Activated CD4-positive, alpha-beta memory T cell treated with anti-CD3 and anti-CD28 coated beads for 36 hours (primary cell): Measurements from ENCODE around the gene TSPAN10. TPM values are rescaled to one million over a fixed set of nuclear protein-coding genes. Genes with fewer than 3 reads are reported as not detected.

ENCODE experiments used
- CTCF ChIA-PET: fragments of 350-600 bp; sonication (Branson Sonifier 250); formaldehyde crosslinking; loops from one replicate; lab custom pipeline; 2021; ENCODE audit warnings: antibody characterized with exemption, inconsistent platforms; lab: Charles Lee
- POLR2A ChIA-PET: fragments of 350-600 bp; sonication (Branson Sonifier 250); formaldehyde crosslinking; loops from one replicate; lab custom pipeline; 2021; ENCODE audit warnings: antibody characterized with exemption; lab: Charles Lee
- DNase-seq: peaks from one replicate; pipeline ENCODE4 v3.0.0-alpha.2; 2020
- H3K27ac Mint-ChIP-seq: one replicate; pipeline ENCODE4 v1.8.0; 2021; ENCODE audit warnings: mixed read lengths
- H3K27me3 Mint-ChIP-seq: one replicate; pipeline ENCODE4 v1.8.0; 2021; ENCODE audit warnings: mixed read lengths
- H3K36me3 Mint-ChIP-seq: one replicate; pipeline ENCODE4 v1.8.0; 2021; ENCODE audit warnings: mixed read lengths
- H3K4me1 Mint-ChIP-seq: one replicate; pipeline ENCODE4 v1.8.0; 2021; ENCODE audit warnings: low read depth, mixed read lengths
- H3K4me3 Mint-ChIP-seq: one replicate; pipeline ENCODE4 v1.8.0; 2021; ENCODE audit warnings: mild to moderate bottlenecking, mixed read lengths
- H3K9me3 Mint-ChIP-seq: one replicate; pipeline ENCODE4 v1.8.0; 2021; ENCODE audit warnings: mixed read lengths
- intact Hi-C: fragments of 100-400 bp; cut with micrococcal nuclease; formaldehyde crosslinking; loops from one replicate; pipeline ENCODE4 v1.15.1; 2023
- total RNA-seq, 2 experiments: library from RNA; stranded (reverse); gene quantifications; one replicate each; pipeline ENCODE4 v1.2.3, GENCODE V29; 2021

TSPAN10 gene
- total RNA-seq, 2 experiments from 2014 or later: 0.36 to 0.45 TPM

- Mint-ChIP-seq H3K27ac (no peak overlapping the region), H3K9me3 (no peaks in the 10 kb centered on the region), H3K4me1 (peaks cover 19% of the 10 kb centered on the region), H3K4me3 (no peak overlapping the region), H3K36me3 (peaks cover 3% of the 10 kb centered on the region), H3K27me3 (no peaks in the 10 kb centered on the region)
- POLR2A ChIA-PET: no interaction called here
- CTCF ChIA-PET: no interaction called here
- no peak for DNase-seq
- intact Hi-C loops: no loop called here
These were observed 1.7 kb downstream of the TSPAN10 start for GRCh38 chr17:81638683-81639082.

GRCh38 chr17:81640011-81640410, 3.0 kb downstream of the TSPAN10 start:
- H3K9me3 Mint-ChIP-seq: no peaks in the 10 kb centered on the region
- no peak overlapping the region for H3K27ac Mint-ChIP-seq
- intact Hi-C loops: no loop called here
- peaks cover 13% of the 10 kb centered on the region for H3K4me1 Mint-ChIP-seq
- peaks cover 3% of the 10 kb centered on the region for H3K36me3 Mint-ChIP-seq
- DNase-seq: no peak
- POLR2A ChIA-PET: no interaction called here
- CTCF ChIA-PET: no interaction called here
- H3K27me3 Mint-ChIP-seq: no peaks in the 10 kb centered on the region
- H3K4me3 Mint-ChIP-seq: no peak overlapping the region

GRCh38 chr17:81641825-81642489, 5.0 kb downstream of the TSPAN10 start:
- H3K36me3 Mint-ChIP-seq: no peaks in the 10 kb centered on the region
- H3K27ac Mint-ChIP-seq: no peak overlapping the region
- intact Hi-C loops: no loop called here
- H3K9me3 Mint-ChIP-seq: no peaks in the 10 kb centered on the region
- DNase-seq: no peak
- H3K4me1 Mint-ChIP-seq: peaks cover 2% of the 10 kb centered on the region
- H3K4me3 Mint-ChIP-seq: no peak overlapping the region
- CTCF ChIA-PET: no interaction called here
- POLR2A ChIA-PET: no interaction called here
- no peaks in the 10 kb centered on the region for H3K27me3 Mint-ChIP-seq

- intact Hi-C loops: no loop called here
- POLR2A ChIA-PET: no interaction called here
- H3K27me3 Mint-ChIP-seq: peaks cover 14% of the 10 kb centered on the region
- no peaks in the 10 kb centered on the region for H3K9me3 Mint-ChIP-seq
- no peak overlapping the region for H3K4me3 Mint-ChIP-seq
- H3K27ac Mint-ChIP-seq: no peak overlapping the region
- H3K4me1 Mint-ChIP-seq: no peaks in the 10 kb centered on the region
- no peaks in the 10 kb centered on the region for H3K36me3 Mint-ChIP-seq
- CTCF ChIA-PET: no interaction called here
- no peak for DNase-seq
These were observed 7.5 kb downstream of the TSPAN10 start for GRCh38 chr17:81644496-81644895.

GRCh38 chr17:81644976-81645952, 8.3 kb downstream of the TSPAN10 start:
- CTCF ChIA-PET: no interaction called here
- H3K4me1 Mint-ChIP-seq: no peaks in the 10 kb centered on the region
- DNase-seq: no peak

GRCh38 chr17:81646869-81647600, 10.0 kb downstream of the TSPAN10 start:
- DNase-seq: no peak
- H3K36me3 Mint-ChIP-seq: no peaks in the 10 kb centered on the region
- CTCF ChIA-PET: interaction anchor here (0.6 to 1.1 kb wide), 2 partner anchors 12 to 535 kb away, joined by 3 to 4 read pairs; no protein-coding TSS in a partner anchor
- no peaks in the 10 kb centered on the region for H3K9me3 Mint-ChIP-seq
- peaks cover 24% of the 10 kb centered on the region for H3K27me3 Mint-ChIP-seq
- H3K27ac Mint-ChIP-seq: no peak overlapping the region
- intact Hi-C loops: no loop called here
- no peaks in the 10 kb centered on the region for H3K4me1 Mint-ChIP-seq
- H3K4me3 Mint-ChIP-seq: no peak overlapping the region
- POLR2A ChIA-PET: no interaction called here

More at GRCh38 chr17:81644976-81645952, 8.3 kb downstream of the TSPAN10 start:
- peaks cover 17% of the 10 kb centered on the region for H3K27me3 Mint-ChIP-seq
- H3K4me3 Mint-ChIP-seq: no peak overlapping the region
- no peaks in the 10 kb centered on the region for H3K36me3 Mint-ChIP-seq
- POLR2A ChIA-PET: no interaction called here
- no peaks in the 10 kb centered on the region for H3K9me3 Mint-ChIP-seq
- no peak overlapping the region for H3K27ac Mint-ChIP-seq
- intact Hi-C loops: no loop called here

- Mint-ChIP-seq H3K36me3 (no peaks in the 10 kb centered on the region), H3K27me3 (peaks cover 24% of the 10 kb centered on the region), H3K4me1 (no peaks in the 10 kb centered on the region), H3K4me3 (no peak overlapping the region), H3K27ac (no peak overlapping the region), H3K9me3 (no peaks in the 10 kb centered on the region)
- DNase-seq: no peak
- ChIA-PET POLR2A (no interaction called here), CTCF (interaction anchor here (1.1 kb wide), 1 partner anchor 12 kb away, joined by 3 read pairs; no protein-coding TSS in a partner anchor)
- intact Hi-C loops: no loop called here
These were observed 10.6 kb downstream of the TSPAN10 start for GRCh38 chr17:81647640-81648012.

GRCh38 chr17:81648013-81648706, 11.2 kb downstream of the TSPAN10 start:
- intact Hi-C loops: no loop called here
- ChIA-PET CTCF (interaction anchor here (1.1 kb wide), 1 partner anchor 11 kb away, joined by 3 read pairs; no protein-coding TSS in a partner anchor), POLR2A (no interaction called here)
- Mint-ChIP-seq H3K4me3 (no peak overlapping the region), H3K27me3 (peaks cover 26% of the 10 kb centered on the region), H3K9me3 (no peaks in the 10 kb centered on the region), H3K4me1 (peaks cover 2% of the 10 kb centered on the region), H3K27ac (no peak overlapping the region), H3K36me3 (no peaks in the 10 kb centered on the region)
- DNase-seq: no peak

- intact Hi-C loops: no loop called here
- H3K9me3 Mint-ChIP-seq: no peaks in the 10 kb centered on the region
- no peaks in the 10 kb centered on the region for H3K36me3 Mint-ChIP-seq
- H3K4me1 Mint-ChIP-seq: peaks cover 7% of the 10 kb centered on the region
- ChIA-PET POLR2A (no interaction called here), CTCF (no interaction called here)
- no peak overlapping the region for H3K27ac Mint-ChIP-seq
- H3K27me3 Mint-ChIP-seq: peaks cover 29% of the 10 kb centered on the region
- DNase-seq: no peak
- H3K4me3 Mint-ChIP-seq: no peak overlapping the region
These were observed 11.7 kb downstream of the TSPAN10 start for GRCh38 chr17:81648707-81649085.

GRCh38 chr17:81650951-81651350, 14.0 kb downstream of the TSPAN10 start:
- Mint-ChIP-seq H3K4me1 (peaks cover 7% of the 10 kb centered on the region), H3K27ac (no peak overlapping the region), H3K27me3 (peaks cover 29% of the 10 kb centered on the region), H3K4me3 (no peak overlapping the region), H3K9me3 (no peaks in the 10 kb centered on the region), H3K36me3 (no peaks in the 10 kb centered on the region)
- no peak for DNase-seq
- CTCF ChIA-PET: no interaction called here
- intact Hi-C loops: no loop called here
- POLR2A ChIA-PET: no interaction called here

GRCh38 chr17:81651692-81652091, 14.7 kb downstream of the TSPAN10 start:
- no peak for DNase-seq
- H3K27me3 Mint-ChIP-seq: peaks cover 29% of the 10 kb centered on the region
- intact Hi-C loops: no loop called here
- ChIA-PET CTCF (no interaction called here), POLR2A (no interaction called here)
- no peak overlapping the region for H3K27ac Mint-ChIP-seq
- H3K9me3 Mint-ChIP-seq: no peaks in the 10 kb centered on the region
- peaks cover 7% of the 10 kb centered on the region for H3K4me1 Mint-ChIP-seq
- H3K4me3 Mint-ChIP-seq: no peak overlapping the region
- no peaks in the 10 kb centered on the region for H3K36me3 Mint-ChIP-seq
